Breast epithelium (tissue), 3 donors: Measurements from ENCODE around the gene CHMP4A.

Source experiments
- POLR2A ChIP-seq: fragments of 450-650 bp; IDR thresholded peaks from one replicate; pipeline ENCODE4 v1.6.1; 2016; ENCODE audit warnings: antibody characterized with exemption, mild to moderate bottlenecking, moderate library complexity
- POLR2AphosphoS5 ChIP-seq, 3 donors: sonication (generic); formaldehyde crosslinking; IDR thresholded peaks; one replicate each; pipeline ENCODE4 v1.6.1; 2017; ENCODE audit warnings: antibody characterized with exemption in 3 of 3
- TF ChIP-seq, protein P1 (sequence below), 3 donors: fragments of 450-650 bp; IDR thresholded peaks; one replicate each; pipeline ENCODE4 v1.5.1; 2016 to 2017; ENCODE audit warnings: antibody characterized with exemption in 3 of 3, mild to moderate bottlenecking in 3 of 3, moderate library complexity in 3 of 3

DNA sequence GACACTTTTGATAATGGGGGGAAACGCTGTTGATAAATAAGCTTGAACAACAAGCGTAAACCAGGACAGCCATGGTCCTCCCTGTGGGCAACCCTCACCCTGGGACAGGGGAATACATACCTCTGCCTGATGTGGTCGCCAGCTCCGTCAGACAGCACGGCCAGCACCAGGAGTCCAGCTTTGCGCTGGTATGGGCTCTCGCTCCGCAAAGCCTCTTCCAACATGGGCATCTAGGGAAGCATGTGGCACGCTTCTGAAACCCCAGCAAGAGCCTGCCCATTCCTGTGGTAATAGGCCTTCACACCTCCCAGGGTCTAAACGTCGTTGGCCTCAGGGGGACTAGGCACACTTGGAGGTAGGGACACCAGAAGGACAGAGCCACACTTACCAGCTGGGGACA lies 27.5 kb downstream of the CHMP4A start:
- TF ChIP-seq, protein P1, sequence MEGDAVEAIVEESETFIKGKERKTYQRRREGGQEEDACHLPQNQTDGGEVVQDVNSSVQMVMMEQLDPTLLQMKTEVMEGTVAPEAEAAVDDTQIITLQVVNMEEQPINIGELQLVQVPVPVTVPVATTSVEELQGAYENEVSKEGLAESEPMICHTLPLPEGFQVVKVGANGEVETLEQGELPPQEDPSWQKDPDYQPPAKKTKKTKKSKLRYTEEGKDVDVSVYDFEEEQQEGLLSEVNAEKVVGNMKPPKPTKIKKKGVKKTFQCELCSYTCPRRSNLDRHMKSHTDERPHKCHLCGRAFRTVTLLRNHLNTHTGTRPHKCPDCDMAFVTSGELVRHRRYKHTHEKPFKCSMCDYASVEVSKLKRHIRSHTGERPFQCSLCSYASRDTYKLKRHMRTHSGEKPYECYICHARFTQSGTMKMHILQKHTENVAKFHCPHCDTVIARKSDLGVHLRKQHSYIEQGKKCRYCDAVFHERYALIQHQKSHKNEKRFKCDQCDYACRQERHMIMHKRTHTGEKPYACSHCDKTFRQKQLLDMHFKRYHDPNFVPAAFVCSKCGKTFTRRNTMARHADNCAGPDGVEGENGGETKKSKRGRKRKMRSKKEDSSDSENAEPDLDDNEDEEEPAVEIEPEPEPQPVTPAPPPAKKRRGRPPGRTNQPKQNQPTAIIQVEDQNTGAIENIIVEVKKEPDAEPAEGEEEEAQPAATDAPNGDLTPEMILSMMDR (IDR thresholded peaks at IDR 0.05): no peak
- TF ChIP-seq POLR2A (no peak), POLR2AphosphoS5 (IDR thresholded peaks at IDR 0.05) (no peak)
